HEK293 (cell line): ENCODE data around the gene ARCN1.

ENCODE experiments used
- CTCF ChIA-PET: fragments of 350-600 bp; formaldehyde crosslinking; extraction: SDS; loops from one replicate; lab custom pipeline; 2021; ENCODE audit warnings: antibody characterized with exemption; lab: Yijun Ruan, JAX
- POLR2A ChIA-PET: fragments of 300-600 bp; formaldehyde crosslinking; extraction: SDS; loops from one replicate; lab custom pipeline; 2020; ENCODE audit warnings: antibody characterized with exemption, inconsistent platforms; lab: Yijun Ruan, JAX
- H3K27ac ChIP-seq: fragments of 200-500 bp; sonication (Bioruptor generic); 2 replicates; pipeline ENCODE4 v1.5.1; 2014; ENCODE audit warnings: low read depth, low read length, control low read depth, inconsistent platforms; ENCODE audit errors: extremely low read depth
- H3K36me3 ChIP-seq, 2 experiments: fragments of 200-500 bp in 1 of 2; sonication (Bioruptor generic) in 1 of 2; 1 replicate in 1 of 2; 2 replicates in 1 of 2; pipeline ENCODE4 v1.5.1; 2014 to 2017; ENCODE audit warnings: inconsistent platforms in 2 of 2, low read length in 2 of 2; ENCODE audit not compliant: control insufficient read depth in 2 of 2, insufficient read depth in 1 of 2
- H3K4me1 ChIP-seq: fragments of 200-500 bp; sonication (Bioruptor generic); 2 replicates; pipeline ENCODE4 v1.5.1; 2014; ENCODE audit warnings: mild to moderate bottlenecking, low read length, inconsistent platforms; ENCODE audit not compliant: control insufficient read depth, insufficient read depth
- H3K4me3 ChIP-seq: 2 replicates; pipeline ENCODE4 v1.5.1; 2011; ENCODE audit warnings: low read depth, mild to moderate bottlenecking, control low read depth, low read length, moderate library complexity
- H3K9me3 ChIP-seq: fragments of 200-500 bp; sonication (Bioruptor generic); 2 replicates; pipeline ENCODE4 v1.5.1; 2014; ENCODE audit warnings: low read depth, low read length, inconsistent platforms; ENCODE audit not compliant: control insufficient read depth, insufficient read depth
- INSM2 ChIP-seq: fragments of 450-650 bp; formaldehyde crosslinking; IDR thresholded peaks from 2 replicates; pipeline ENCODE4 v1.5.1; 2016; ENCODE audit warnings: missing biosample characterization, missing genetic modification characterization
- OSR2 ChIP-seq: fragments of 450-650 bp; formaldehyde crosslinking; IDR thresholded peaks from 2 replicates; pipeline ENCODE4 v1.5.1; 2016; ENCODE audit warnings: missing biosample characterization, missing genetic modification characterization
- PRDM1 ChIP-seq: fragments of 450-650 bp; formaldehyde crosslinking; IDR thresholded peaks from 2 replicates; pipeline ENCODE4; 2016; ENCODE audit warnings: missing biosample characterization, missing genetic modification characterization
- ZBTB17 ChIP-seq: fragments of 450-650 bp; formaldehyde crosslinking; IDR thresholded peaks from 2 replicates; pipeline ENCODE4 v1.5.1; 2016; ENCODE audit warnings: missing biosample characterization, missing genetic modification characterization
- ZBTB21 ChIP-seq: fragments of 450-650 bp; formaldehyde crosslinking; IDR thresholded peaks from 2 replicates; pipeline ENCODE4 v1.5.1; 2017; ENCODE audit warnings: missing biosample characterization, missing genetic modification characterization
- ZNF112 ChIP-seq: fragments of 450-650 bp; formaldehyde crosslinking; IDR thresholded peaks from 2 replicates; pipeline ENCODE4 v1.5.0; 2017; ENCODE audit warnings: missing biosample characterization, missing genetic modification characterization
- ZNF133 ChIP-seq: fragments of 450-650 bp; formaldehyde crosslinking; IDR thresholded peaks from 2 replicates; pipeline ENCODE4 v1.5.1; 2016; ENCODE audit warnings: missing biosample characterization, missing genetic modification characterization
- ZNF214 ChIP-seq: fragments of 450-650 bp; formaldehyde crosslinking; IDR thresholded peaks from 2 replicates; pipeline ENCODE4 v1.5.1; 2017; ENCODE audit warnings: missing biosample characterization, mild to moderate bottlenecking, missing genetic modification characterization, borderline replicate concordance
- ZNF292 ChIP-seq: fragments of 450-650 bp; formaldehyde crosslinking; IDR thresholded peaks from 2 replicates; pipeline ENCODE4 v1.5.1; 2016; ENCODE audit warnings: low read depth, missing biosample characterization, missing genetic modification characterization, borderline replicate concordance
- ZNF521 ChIP-seq: fragments of 450-650 bp; formaldehyde crosslinking; IDR thresholded peaks from 2 replicates; pipeline ENCODE4 v1.5.1; 2017; ENCODE audit warnings: missing biosample characterization, mild to moderate bottlenecking, missing genetic modification characterization
- ZNF555 ChIP-seq: fragments of 450-650 bp; formaldehyde crosslinking; conservative IDR thresholded peaks from 2 replicates; pipeline ENCODE4 v1.5.1; 2017; ENCODE audit warnings: missing biosample characterization, mild to moderate bottlenecking, missing genetic modification characterization, inconsistent platforms
- ZNF624 ChIP-seq: fragments of 450-650 bp; formaldehyde crosslinking; IDR thresholded peaks from 2 replicates; pipeline ENCODE4 v1.5.1; 2017; ENCODE audit warnings: missing biosample characterization, missing genetic modification characterization
- ZNF792 ChIP-seq: fragments of 450-650 bp; formaldehyde crosslinking; IDR thresholded peaks from 2 replicates; pipeline ENCODE4 v1.5.1; 2016; ENCODE audit warnings: missing biosample characterization, missing genetic modification characterization
- ZSCAN18 ChIP-seq: fragments of 450-650 bp; formaldehyde crosslinking; IDR thresholded peaks from 2 replicates; pipeline ENCODE4 v1.5.1; 2016; ENCODE audit warnings: missing biosample characterization, missing genetic modification characterization
- ZXDB ChIP-seq: fragments of 450-650 bp; formaldehyde crosslinking; IDR thresholded peaks from 2 replicates; pipeline ENCODE4 v1.5.1; 2016; ENCODE audit warnings: missing biosample characterization, missing genetic modification characterization
- TF ChIP-seq, protein P1 (sequence below): fragments of 450-650 bp; formaldehyde crosslinking; IDR thresholded peaks from 2 replicates; pipeline ENCODE4 v1.5.1; 2017; ENCODE audit warnings: missing biosample characterization, missing genetic modification characterization

Gene ARCN1

DNA sequence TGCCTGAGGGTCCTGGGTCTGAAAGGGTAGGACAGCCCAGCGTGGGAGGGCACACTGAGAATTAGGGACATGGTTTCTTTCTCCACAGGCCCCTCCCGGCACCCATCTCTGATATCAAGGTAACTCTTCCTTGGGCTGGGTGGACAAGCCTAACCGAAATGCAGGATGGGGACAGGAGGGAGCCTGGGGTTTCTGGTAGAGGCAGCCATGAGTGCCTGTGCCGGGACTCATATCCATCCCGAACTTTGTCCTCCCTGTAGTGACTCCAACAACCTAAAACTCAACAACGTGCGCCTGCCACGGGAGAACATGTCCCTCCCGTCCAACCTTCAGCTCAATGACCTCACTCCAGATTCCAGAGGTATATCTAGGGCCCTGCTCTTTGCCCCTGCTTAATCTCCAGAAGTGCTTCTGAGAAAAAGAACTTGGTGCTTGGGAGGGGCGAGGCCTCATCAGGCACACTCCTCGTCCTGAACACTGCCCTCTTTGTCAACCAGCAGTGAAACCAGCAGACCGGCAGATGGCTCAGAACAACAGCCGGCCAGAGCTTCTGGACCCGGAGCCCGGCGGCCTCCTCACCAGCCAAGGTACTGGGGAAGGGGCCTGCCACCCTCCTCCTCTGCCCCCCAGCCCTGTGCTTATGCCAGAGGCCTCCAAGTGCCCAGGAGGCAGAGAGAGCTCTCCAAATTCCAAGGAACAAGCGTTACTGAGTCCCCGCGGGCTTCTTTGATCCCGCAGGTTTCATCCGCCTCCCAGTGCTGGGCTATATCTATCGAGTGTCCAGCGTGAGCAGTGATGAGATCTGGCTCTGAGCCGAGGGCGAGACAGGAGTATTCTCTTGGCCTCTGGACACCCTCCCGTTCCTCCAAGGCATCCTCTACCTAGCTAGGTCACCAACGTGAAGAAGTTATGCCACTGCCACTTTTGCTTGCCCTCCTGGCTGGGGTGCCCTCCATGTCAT lies 38.2 kb upstream of the ARCN1 start:
- POLR2A ChIA-PET, result interaction anchor here (0.5 kb wide), 1 partner anchor 38 kb away, joined by 3 read pairs; the partner anchor contains the start of gene ARCN1
- no peaks in the 10 kb centered on the region for H3K9me3 ChIP-seq
- TF ChIP-seq ZNF133 (no peak), ZNF624 (tag by site-specific recombination) (no peak), ZBTB17 (tag by site-specific recombination) (no peak), ZXDB (tag by site-specific recombination) (no peak), PRDM1 (tag by site-specific recombination) (no peak), ZNF112 (tag by site-specific recombination) (no peak), INSM2 (tag by site-specific recombination) (no peak), OSR2 (tag by site-specific recombination) (no peak), ZNF555 (tag by site-specific recombination) (no peak), ZNF292 (tag by site-specific recombination) (no peak), ZNF521 (no peak), ZSCAN18 (no peak)
- TF ChIP-seq, all 188 proteins: peak for 0
- CTCF ChIA-PET, result interaction anchor here (0.6 kb wide), 1 partner anchor 31 kb away, joined by 3 read pairs; no protein-coding TSS in a partner anchor
- Histone ChIP-seq H3K36me3 (peaks cover 0 to 44% of the 10 kb centered on the region in 2 experiments; a peak in 2 of 3 replicates), H3K4me1 (no peaks in the 10 kb centered on the region), H3K4me3 (no peak overlapping the region), H3K27ac (no peak overlapping the region)

DNA sequence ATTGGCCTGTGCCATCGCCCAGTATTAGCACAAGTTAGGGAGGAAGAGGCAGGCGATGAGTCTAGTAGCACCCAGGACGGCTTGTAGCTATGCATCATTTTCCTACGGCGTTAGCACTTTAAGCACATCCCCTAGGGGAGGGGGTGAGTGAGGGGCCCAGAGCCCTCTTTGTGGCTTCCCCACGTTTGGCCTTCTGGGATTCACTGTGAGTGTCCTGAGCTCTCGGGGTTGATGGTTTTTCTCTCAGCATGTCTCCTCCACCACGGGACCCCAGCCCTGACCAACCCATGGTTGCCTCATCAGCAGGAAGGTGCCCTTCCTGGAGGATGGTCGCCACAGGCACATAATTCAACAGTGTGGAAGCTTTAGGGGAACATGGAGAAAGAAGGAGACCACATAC lies 36.9 kb upstream of the ARCN1 start:
- H3K27ac ChIP-seq, result no peak overlapping the region
- H3K36me3 ChIP-seq, result peaks cover 0 to 47% of the 10 kb centered on the region in 2 experiments; a peak in 2 of 3 replicates
- TF ChIP-seq ZNF792 (tag by site-specific recombination) (no peak), ZNF214 (tag by site-specific recombination) (no peak), ZBTB17 (tag by site-specific recombination) (no peak), ZBTB21 (tag by site-specific recombination) (no peak)
- H3K4me3 ChIP-seq, result no peak overlapping the region
- H3K9me3 ChIP-seq, result no peaks in the 10 kb centered on the region
- ChIA-PET POLR2A (no interaction called here), CTCF (no interaction called here)
- no peaks in the 10 kb centered on the region for H3K4me1 ChIP-seq

DNA sequence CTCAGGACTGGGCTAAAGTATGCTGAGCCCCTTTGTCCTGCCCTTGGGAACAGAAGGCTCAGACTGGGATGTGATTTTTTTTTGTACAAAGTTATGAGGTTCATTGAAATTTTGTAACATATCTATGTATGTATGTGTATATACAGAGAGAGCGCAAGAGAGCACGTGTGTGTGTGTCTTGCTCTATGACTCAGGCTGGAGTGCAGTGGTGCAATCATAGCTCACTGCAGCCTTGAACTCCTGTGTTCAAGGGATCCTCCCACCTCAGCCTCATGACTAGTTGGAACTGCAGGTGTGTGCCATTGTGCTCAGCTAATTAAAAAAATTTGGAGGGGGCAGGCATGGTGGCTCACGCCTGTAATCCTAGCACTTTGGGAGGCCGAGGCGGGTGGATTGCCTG lies 35.5 kb upstream of the ARCN1 start:
- Histone ChIP-seq H3K27ac (no peak overlapping the region), H3K4me1 (no peaks in the 10 kb centered on the region), H3K9me3 (no peaks in the 10 kb centered on the region), H3K36me3 (peaks cover 0 to 56% of the 10 kb centered on the region in 2 experiments; a peak in 2 of 3 replicates), H3K4me3 (no peak overlapping the region)
- ChIA-PET POLR2A (interaction anchor here (0.8 kb wide), 1 partner anchor 12 kb away, joined by 3 read pairs; no protein-coding TSS in a partner anchor), CTCF (interaction anchor here (0.6 to 0.7 kb wide), 2 partner anchors 12 to 269 kb away, joined by 3 to 7 read pairs; no protein-coding TSS in a partner anchor)
- TF ChIP-seq, protein P1, sequence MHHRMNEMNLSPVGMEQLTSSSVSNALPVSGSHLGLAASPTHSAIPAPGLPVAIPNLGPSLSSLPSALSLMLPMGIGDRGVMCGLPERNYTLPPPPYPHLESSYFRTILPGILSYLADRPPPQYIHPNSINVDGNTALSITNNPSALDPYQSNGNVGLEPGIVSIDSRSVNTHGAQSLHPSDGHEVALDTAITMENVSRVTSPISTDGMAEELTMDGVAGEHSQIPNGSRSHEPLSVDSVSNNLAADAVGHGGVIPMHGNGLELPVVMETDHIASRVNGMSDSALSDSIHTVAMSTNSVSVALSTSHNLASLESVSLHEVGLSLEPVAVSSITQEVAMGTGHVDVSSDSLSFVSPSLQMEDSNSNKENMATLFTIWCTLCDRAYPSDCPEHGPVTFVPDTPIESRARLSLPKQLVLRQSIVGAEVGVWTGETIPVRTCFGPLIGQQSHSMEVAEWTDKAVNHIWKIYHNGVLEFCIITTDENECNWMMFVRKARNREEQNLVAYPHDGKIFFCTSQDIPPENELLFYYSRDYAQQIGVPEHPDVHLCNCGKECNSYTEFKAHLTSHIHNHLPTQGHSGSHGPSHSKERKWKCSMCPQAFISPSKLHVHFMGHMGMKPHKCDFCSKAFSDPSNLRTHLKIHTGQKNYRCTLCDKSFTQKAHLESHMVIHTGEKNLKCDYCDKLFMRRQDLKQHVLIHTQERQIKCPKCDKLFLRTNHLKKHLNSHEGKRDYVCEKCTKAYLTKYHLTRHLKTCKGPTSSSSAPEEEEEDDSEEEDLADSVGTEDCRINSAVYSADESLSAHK (tag by site-specific recombination), result no peak
